Measurements from ENCODE around the gene NAB1. TPM values are rescaled to one million over a fixed set of nuclear protein-coding genes. Genes with fewer than 3 reads are reported as not detected.

Gene NAB1
- total RNA-seq, 1 donor from 2014 or later: 71.5 TPM

DNA sequence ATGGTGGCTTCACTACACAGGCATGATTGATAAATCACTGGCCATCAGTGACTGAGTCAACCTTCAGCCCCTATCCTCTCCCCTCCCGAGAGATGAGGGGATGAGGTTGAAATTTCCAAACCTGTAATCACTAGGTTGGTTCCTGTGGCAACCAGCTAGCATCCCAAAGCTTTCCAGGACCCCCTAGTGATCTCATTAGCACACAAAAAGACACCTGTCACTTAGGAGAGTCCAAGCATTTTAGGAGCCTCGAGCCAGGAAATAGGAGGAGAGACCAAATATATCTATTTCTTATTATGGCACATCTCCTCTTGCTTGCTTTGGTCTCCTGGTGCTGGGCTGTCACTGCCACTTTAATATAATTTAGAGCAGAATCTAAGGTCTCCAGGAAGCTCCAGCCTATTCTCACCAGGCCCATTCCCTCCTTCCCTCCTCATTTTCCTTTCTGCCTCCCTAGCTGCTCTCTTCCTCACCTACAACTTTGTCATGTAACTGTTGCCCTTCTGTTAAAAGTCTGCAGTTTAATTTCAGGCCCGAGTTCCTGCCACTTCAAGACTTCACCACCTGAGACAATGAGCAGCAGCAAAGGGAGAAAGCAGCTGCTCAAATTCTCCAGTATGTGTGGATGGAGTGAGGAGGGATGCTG lies 33.2 kb upstream of the NAB1 start:
- no peak overlapping the region for H3K27ac ChIP-seq
- H4K20me1 ChIP-seq (ENCODE audit: low read depth): no peaks in the 10 kb centered on the region
- no peak overlapping the region for H3K4me3 ChIP-seq
- Mint-ChIP-seq H3K36me3 (peaks cover 2% of the 10 kb centered on the region), H3K4me1 (peaks cover 10% of the 10 kb centered on the region), H3K27ac (no peak overlapping the region), H3K27me3 (ENCODE audit: insufficient read depth, low read depth) (no peaks in the 10 kb centered on the region), H3K9me3 (peaks cover 7% of the 10 kb centered on the region), H3K4me3 (no peak overlapping the region)
- no peaks in the 10 kb centered on the region for H3K79me2 ChIP-seq (ENCODE audit: low read depth)
- H3F3A ChIP-seq (ENCODE audit: low read depth): no peaks in the 10 kb centered on the region
- no peaks in the 10 kb centered on the region for H3K9me3 ChIP-seq (ENCODE audit: low read depth)
- no peaks in the 10 kb centered on the region for H3K27me3 ChIP-seq
- no peak overlapping the region for H3K4me2 ChIP-seq
- H3K9ac ChIP-seq: no peak overlapping the region
- no peaks in the 10 kb centered on the region for H3K36me3 ChIP-seq
- peaks cover 16% of the 10 kb centered on the region for H3K4me1 ChIP-seq
- peak overlapping the region; percentile 41 for H2AFZ ChIP-seq (replicated peaks)
- TF ChIP-seq EZH2phosphoT487 (IDR thresholded peaks at IDR 0.05): no peak
- no peak for TF ChIP-seq EZH2 (IDR thresholded peaks at IDR 0.05)
- TF ChIP-seq, protein P1, sequence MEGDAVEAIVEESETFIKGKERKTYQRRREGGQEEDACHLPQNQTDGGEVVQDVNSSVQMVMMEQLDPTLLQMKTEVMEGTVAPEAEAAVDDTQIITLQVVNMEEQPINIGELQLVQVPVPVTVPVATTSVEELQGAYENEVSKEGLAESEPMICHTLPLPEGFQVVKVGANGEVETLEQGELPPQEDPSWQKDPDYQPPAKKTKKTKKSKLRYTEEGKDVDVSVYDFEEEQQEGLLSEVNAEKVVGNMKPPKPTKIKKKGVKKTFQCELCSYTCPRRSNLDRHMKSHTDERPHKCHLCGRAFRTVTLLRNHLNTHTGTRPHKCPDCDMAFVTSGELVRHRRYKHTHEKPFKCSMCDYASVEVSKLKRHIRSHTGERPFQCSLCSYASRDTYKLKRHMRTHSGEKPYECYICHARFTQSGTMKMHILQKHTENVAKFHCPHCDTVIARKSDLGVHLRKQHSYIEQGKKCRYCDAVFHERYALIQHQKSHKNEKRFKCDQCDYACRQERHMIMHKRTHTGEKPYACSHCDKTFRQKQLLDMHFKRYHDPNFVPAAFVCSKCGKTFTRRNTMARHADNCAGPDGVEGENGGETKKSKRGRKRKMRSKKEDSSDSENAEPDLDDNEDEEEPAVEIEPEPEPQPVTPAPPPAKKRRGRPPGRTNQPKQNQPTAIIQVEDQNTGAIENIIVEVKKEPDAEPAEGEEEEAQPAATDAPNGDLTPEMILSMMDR (IDR thresholded peaks at IDR 0.05): no peak
- DNase-seq (ENCODE audit: low spot score): no peak

DNA sequence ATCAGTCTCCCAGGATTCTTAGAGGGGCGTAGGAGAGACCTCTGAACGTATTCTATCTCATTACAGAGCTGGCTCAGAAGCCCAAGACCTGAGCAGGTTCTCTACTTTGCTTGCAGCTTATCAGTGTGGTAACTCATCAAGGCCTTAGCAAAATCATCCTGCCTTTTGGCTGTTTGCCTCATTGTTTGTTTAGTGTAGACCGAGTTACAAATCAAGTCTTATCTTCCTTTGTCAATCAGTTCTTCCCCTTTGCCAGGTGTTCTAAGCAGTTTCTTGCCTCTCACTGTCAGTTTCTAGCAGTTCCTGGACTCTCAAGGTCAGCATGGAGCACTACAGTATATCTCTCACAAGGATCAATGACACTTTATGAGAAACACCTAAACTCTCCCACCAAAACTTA lies 30.9 kb upstream of the NAB1 start:
- Histone ChIP-seq H2AFZ (replicated peaks) (no peak overlapping the region), H3K9me3 (ENCODE audit: low read depth) (no peaks in the 10 kb centered on the region)
- H3K27ac Mint-ChIP-seq: no peak overlapping the region

DNA sequence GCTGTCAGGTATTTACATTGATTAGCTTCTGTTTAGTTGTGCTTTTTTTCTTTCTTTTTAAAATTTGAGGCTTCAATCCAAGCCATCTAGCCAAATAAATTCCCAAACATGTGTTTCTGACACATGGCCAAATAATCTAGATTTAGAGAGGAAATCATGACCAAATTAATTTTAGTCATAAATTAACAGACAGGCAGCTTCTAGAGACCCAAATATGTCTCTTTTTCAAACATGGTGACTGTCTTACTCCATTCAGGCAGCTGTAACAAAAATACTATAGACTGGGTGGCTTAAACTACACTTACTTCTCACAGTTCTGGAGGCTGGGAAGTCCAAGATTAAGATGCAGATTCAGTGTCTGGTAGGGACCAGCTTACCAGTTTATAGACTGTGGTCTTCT lies 23.2 kb upstream of the NAB1 start:
- no peak overlapping the region for H2AFZ ChIP-seq (replicated peaks)
- H3K4me1 ChIP-seq: no peaks in the 10 kb centered on the region
- no peaks in the 10 kb centered on the region for H3K79me2 ChIP-seq (ENCODE audit: low read depth)

More for the DNA sequence above, 30.9 kb upstream of the NAB1 start:
- peaks cover 2% of the 10 kb centered on the region for H3K9me3 Mint-ChIP-seq
- no peak overlapping the region for H3K9ac ChIP-seq
- H3K79me2 ChIP-seq (ENCODE audit: low read depth): no peaks in the 10 kb centered on the region
- H3K27me3 ChIP-seq: no peaks in the 10 kb centered on the region
- H3K36me3 ChIP-seq: no peaks in the 10 kb centered on the region
- no peak overlapping the region for H3K4me3 Mint-ChIP-seq
- H3F3A ChIP-seq (ENCODE audit: low read depth): no peaks in the 10 kb centered on the region
- no peaks in the 10 kb centered on the region for H4K20me1 ChIP-seq (ENCODE audit: low read depth)
- peaks cover 2% of the 10 kb centered on the region for H3K36me3 Mint-ChIP-seq
- H3K4me3 ChIP-seq: no peak overlapping the region
- DNase-seq (ENCODE audit: low spot score): no peak
- H3K4me2 ChIP-seq: no peak overlapping the region
- no peak overlapping the region for H3K27ac ChIP-seq
- peaks cover 10% of the 10 kb centered on the region for H3K4me1 Mint-ChIP-seq
- TF ChIP-seq, protein P1 (IDR thresholded peaks at IDR 0.05): no peak
- TF ChIP-seq EZH2 (IDR thresholded peaks at IDR 0.05): no peak
- H3K27me3 Mint-ChIP-seq (ENCODE audit: insufficient read depth, low read depth): no peaks in the 10 kb centered on the region
- H3K4me1 ChIP-seq: peaks cover 16% of the 10 kb centered on the region

More for the DNA sequence above, 23.2 kb upstream of the NAB1 start:
- Histone ChIP-seq H3K9me3 (ENCODE audit: low read depth) (no peaks in the 10 kb centered on the region), H3K27ac (no peak overlapping the region), H3K4me2 (no peak overlapping the region), H3K27me3 (peaks cover 13% of the 10 kb centered on the region), H3F3A (ENCODE audit: low read depth) (no peaks in the 10 kb centered on the region), H3K9ac (no peak overlapping the region), H4K20me1 (ENCODE audit: low read depth) (no peaks in the 10 kb centered on the region), H3K4me3 (no peak overlapping the region), H3K36me3 (no peaks in the 10 kb centered on the region)
- TF ChIP-seq EZH2phosphoT487 (IDR thresholded peaks at IDR 0.05) (no peak), EZH2 (IDR thresholded peaks at IDR 0.05) (no peak)
- TF ChIP-seq, protein P1 (IDR thresholded peaks at IDR 0.05): no peak
- no peak for DNase-seq (ENCODE audit: low spot score)
- Mint-ChIP-seq H3K27ac (no peak overlapping the region), H3K36me3 (no peaks in the 10 kb centered on the region), H3K4me1 (no peaks in the 10 kb centered on the region), H3K4me3 (no peak overlapping the region), H3K27me3 (ENCODE audit: insufficient read depth, low read depth) (no peaks in the 10 kb centered on the region), H3K9me3 (no peaks in the 10 kb centered on the region)
